Liver (tissue), 3 donors: ENCODE results near the gene KHSRP.

Source experiments
- EGR1 ChIP-seq, 2 donors: IDR thresholded peaks; 2 replicates each; pipeline ENCODE4 v1.6.1; 2016 to 2018; ENCODE audit warnings: antibody characterized with exemption in 2 of 2, low read depth in 2 of 2
- SP1 ChIP-seq: IDR thresholded peaks from 2 replicates; pipeline ENCODE4 v1.6.1; 2018; ENCODE audit warnings: antibody characterized with exemption, mild to moderate bottlenecking
- TF ChIP-seq, protein P1 (sequence below): fragments of 150-350 bp; IDR thresholded peaks from 2 replicates; pipeline ENCODE4 v1.5.1; 2017; ENCODE audit warnings: improper control_type of control experiment, low read depth, low read length; ENCODE audit not compliant: missing input control
- TF ChIP-seq, protein P2 (sequence below): IDR thresholded peaks from 2 replicates; pipeline ENCODE4 v1.6.1; 2016; ENCODE audit warnings: antibody characterized with exemption
- TF ChIP-seq, protein P3 (sequence below): IDR thresholded peaks from 2 replicates; pipeline ENCODE4 v1.6.1; 2016; ENCODE audit warnings: antibody characterized with exemption, mild to moderate bottlenecking
- donor health status: healthy.
- donor health status: healthy.

DNA sequence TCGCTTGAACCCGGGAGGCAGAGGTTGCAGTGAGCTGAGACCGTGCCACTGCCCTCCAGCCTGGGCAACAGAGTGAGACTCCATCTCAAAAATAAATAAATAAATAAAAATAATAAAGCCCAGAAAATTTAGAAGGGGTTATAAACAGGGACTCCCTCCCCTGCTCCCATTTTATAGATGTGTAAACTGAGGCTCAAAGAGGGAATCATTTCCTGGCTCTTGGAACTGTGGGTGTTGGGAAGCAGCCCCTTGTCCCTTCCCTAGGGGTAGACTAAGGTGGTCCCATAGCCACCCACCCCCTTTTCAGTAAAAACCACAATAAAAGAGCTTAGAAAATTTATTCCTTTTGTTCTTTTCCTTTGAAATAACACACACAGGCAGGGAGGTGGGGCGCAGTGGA is 15.1 kb upstream of the KHSRP start:
- TF ChIP-seq, protein P1, sequence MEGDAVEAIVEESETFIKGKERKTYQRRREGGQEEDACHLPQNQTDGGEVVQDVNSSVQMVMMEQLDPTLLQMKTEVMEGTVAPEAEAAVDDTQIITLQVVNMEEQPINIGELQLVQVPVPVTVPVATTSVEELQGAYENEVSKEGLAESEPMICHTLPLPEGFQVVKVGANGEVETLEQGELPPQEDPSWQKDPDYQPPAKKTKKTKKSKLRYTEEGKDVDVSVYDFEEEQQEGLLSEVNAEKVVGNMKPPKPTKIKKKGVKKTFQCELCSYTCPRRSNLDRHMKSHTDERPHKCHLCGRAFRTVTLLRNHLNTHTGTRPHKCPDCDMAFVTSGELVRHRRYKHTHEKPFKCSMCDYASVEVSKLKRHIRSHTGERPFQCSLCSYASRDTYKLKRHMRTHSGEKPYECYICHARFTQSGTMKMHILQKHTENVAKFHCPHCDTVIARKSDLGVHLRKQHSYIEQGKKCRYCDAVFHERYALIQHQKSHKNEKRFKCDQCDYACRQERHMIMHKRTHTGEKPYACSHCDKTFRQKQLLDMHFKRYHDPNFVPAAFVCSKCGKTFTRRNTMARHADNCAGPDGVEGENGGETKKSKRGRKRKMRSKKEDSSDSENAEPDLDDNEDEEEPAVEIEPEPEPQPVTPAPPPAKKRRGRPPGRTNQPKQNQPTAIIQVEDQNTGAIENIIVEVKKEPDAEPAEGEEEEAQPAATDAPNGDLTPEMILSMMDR: no peak
- TF ChIP-seq, protein P2, sequence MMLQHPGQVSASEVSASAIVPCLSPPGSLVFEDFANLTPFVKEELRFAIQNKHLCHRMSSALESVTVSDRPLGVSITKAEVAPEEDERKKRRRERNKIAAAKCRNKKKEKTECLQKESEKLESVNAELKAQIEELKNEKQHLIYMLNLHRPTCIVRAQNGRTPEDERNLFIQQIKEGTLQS: no peak
- TF ChIP-seq, protein P3, sequence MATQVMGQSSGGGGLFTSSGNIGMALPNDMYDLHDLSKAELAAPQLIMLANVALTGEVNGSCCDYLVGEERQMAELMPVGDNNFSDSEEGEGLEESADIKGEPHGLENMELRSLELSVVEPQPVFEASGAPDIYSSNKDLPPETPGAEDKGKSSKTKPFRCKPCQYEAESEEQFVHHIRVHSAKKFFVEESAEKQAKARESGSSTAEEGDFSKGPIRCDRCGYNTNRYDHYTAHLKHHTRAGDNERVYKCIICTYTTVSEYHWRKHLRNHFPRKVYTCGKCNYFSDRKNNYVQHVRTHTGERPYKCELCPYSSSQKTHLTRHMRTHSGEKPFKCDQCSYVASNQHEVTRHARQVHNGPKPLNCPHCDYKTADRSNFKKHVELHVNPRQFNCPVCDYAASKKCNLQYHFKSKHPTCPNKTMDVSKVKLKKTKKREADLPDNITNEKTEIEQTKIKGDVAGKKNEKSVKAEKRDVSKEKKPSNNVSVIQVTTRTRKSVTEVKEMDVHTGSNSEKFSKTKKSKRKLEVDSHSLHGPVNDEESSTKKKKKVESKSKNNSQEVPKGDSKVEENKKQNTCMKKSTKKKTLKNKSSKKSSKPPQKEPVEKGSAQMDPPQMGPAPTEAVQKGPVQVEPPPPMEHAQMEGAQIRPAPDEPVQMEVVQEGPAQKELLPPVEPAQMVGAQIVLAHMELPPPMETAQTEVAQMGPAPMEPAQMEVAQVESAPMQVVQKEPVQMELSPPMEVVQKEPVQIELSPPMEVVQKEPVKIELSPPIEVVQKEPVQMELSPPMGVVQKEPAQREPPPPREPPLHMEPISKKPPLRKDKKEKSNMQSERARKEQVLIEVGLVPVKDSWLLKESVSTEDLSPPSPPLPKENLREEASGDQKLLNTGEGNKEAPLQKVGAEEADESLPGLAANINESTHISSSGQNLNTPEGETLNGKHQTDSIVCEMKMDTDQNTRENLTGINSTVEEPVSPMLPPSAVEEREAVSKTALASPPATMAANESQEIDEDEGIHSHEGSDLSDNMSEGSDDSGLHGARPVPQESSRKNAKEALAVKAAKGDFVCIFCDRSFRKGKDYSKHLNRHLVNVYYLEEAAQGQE: no peak
- TF ChIP-seq SP1 (no peak), EGR1 (IDR thresholded peaks at IDR 0.05; ENCODE audit: low read depth in 2 of 2) (no peak)
